Sigmoid colon (tissue), 7 donors: ENCODE data around the gene PPARA. TPM values are rescaled to one million over a fixed set of nuclear protein-coding genes. Genes with fewer than 3 reads are reported as not detected.

Experiments used
- DNase-seq: peaks from one replicate; pipeline ENCODE4 v3.0.0-alpha.2; 2019
- H3K27ac ChIP-seq, 4 donors: fragments of 200-600 bp; sonication (generic); one replicate each; pipeline ENCODE4 v1.5.1; 2016 to 2019; ENCODE audit warnings: mild to moderate bottlenecking in 1 of 4
- H3K27me3 ChIP-seq, 3 donors: fragments of 200-600 bp; sonication (generic); one replicate each; pipeline ENCODE4 v1.5.1; 2019; ENCODE audit warnings: mild to moderate bottlenecking in 1 of 3
- H3K36me3 ChIP-seq, 4 donors: fragments of 200-600 bp; sonication (generic); one replicate each; pipeline ENCODE4 v1.5.1; 2016 to 2019
- H3K4me1 ChIP-seq, 4 donors: fragments of 200-600 bp; sonication (generic); one replicate each; pipeline ENCODE4 v1.5.1; 2017 to 2019
- H3K4me3 ChIP-seq, 4 donors: fragments of 200-600 bp; sonication (generic); one replicate each; pipeline ENCODE4 v1.5.1; 2017 to 2019; ENCODE audit warnings: mild to moderate bottlenecking in 2 of 4, moderate library complexity in 1 of 4
- H3K9me3 ChIP-seq, 4 donors: fragments of 200-600 bp in 3 of 4; sonication (generic) in 3 of 4; one replicate each; pipeline versions ENCODE4 v1.5.1 to v1.6.1; 2013 to 2019
- EP300 ChIP-seq, 4 donors: sonication (generic); formaldehyde crosslinking; IDR thresholded peaks; one replicate each; pipeline ENCODE4 v1.6.1; 2017; ENCODE audit warnings: antibody characterized with exemption in 4 of 4
- POLR2A ChIP-seq, 2 donors: fragments of 450-650 bp; IDR thresholded peaks; one replicate each; pipeline ENCODE4 v1.6.1; 2016; ENCODE audit warnings: antibody characterized with exemption in 2 of 2, mild to moderate bottlenecking in 2 of 2, moderate library complexity in 2 of 2
- POLR2AphosphoS5 ChIP-seq, 4 donors: sonication (generic); formaldehyde crosslinking; IDR thresholded peaks; one replicate each; pipeline ENCODE4 v1.6.1; 2017; ENCODE audit warnings: antibody characterized with exemption in 4 of 4
- WGBS, 2 donors: extraction: QIAGEN DNeasy Blood & Tissue Kit; methylation state at CpG; one replicate each; pipeline ENCODE4 v1.1.7; 2013; 5-methylcytosine and 5-hydroxymethylcytosine counted together
- intact Hi-C: fragments of 100-400 bp; cut with DNase I; formaldehyde crosslinking; loops from one replicate; pipeline ENCODE4 v1.15.1; 2023
- polyA plus RNA-seq, 3 donors: library from polyadenylated mRNA; stranded (reverse); fragments of 200-250 nt; gene quantifications; one replicate each; pipeline ENCODE4 v1.2.3, GENCODE V29; 2013
- total RNA-seq, 4 donors: library from RNA; depleted of rRNA; stranded (reverse); fragments of >200 nt; gene quantifications; one replicate each; pipeline ENCODE4 v1.1.0, GENCODE V29; 2016
- TF ChIP-seq, protein P1 (sequence below), 4 experiments: fragments of 450-650 bp in 3 of 4; fragments of 200-600 bp in 1 of 4; IDR thresholded peaks; one replicate each; pipeline ENCODE4 v1.5.1; 2016 to 2019; ENCODE audit warnings: antibody characterized with exemption in 4 of 4, mild to moderate bottlenecking in 3 of 4, moderate library complexity in 2 of 4
- donor health status: healthy with polysubstance abuse.
- donor health status: Bipolar disorder and iron deficiency.
- donor health status: healthy.

PPARA gene
- total and polyA plus RNA-seq, 7 donors = 7.8 to 22.7 (median 20.1) TPM

DNA sequence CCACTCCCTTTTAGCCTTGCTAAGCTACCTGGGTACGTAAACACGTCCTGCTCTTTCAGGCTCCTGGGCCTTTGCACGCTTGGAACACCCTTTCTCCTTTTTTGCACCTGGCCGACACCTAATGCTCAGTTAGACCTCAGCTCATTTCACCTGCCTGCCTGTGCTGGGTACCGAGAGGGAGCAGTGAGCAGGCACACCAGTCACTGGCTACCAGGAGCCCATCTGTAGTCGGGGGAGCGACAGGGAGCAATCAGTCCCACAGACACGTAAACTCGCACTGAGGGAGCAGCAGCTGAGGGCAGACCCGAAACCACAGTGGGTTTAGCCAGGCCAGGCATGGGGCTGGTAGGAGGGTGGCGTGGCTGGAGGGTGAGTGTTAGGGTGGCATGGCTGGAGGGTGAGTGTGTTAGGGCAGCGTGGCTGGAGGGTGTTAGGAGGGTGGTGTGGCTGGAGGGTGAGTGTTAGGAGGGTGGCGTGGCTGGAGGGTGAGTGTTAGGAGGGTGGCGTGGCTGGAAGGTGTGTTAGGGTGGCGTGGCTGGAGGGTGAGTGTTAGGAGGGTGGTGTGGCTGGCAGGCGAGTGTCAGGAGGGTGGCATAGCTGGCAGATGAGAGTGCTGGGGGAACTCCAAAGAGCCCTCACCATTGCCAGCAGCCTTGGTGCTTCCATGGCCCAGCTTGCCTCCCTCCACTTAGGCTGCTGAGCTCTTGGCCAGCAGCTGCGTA is 140.0 kb downstream of the PPARA start:
- WGBS, 2 donors = 95% methylated on average over 17 of the region's 17 CpGs
- Histone ChIP-seq H3K4me1 (no peaks in the 10 kb centered on the region), H3K27ac (no peak overlapping the region), H3K9me3 (peaks cover 0 to 3% (median 0%) of the 10 kb centered on the region in 4 donors), H3K4me3 (no peak overlapping the region), H3K27me3 (no peaks in the 10 kb centered on the region), H3K36me3 (peaks cover 10 to 76% (median 29%) of the 10 kb centered on the region in 4 donors)
- TF ChIP-seq EP300 (IDR thresholded peaks at IDR 0.05) (no peak), POLR2A (IDR thresholded peaks at IDR 0.05) (no peak), POLR2AphosphoS5 (IDR thresholded peaks at IDR 0.05) (no peak)
- TF ChIP-seq, protein P1, sequence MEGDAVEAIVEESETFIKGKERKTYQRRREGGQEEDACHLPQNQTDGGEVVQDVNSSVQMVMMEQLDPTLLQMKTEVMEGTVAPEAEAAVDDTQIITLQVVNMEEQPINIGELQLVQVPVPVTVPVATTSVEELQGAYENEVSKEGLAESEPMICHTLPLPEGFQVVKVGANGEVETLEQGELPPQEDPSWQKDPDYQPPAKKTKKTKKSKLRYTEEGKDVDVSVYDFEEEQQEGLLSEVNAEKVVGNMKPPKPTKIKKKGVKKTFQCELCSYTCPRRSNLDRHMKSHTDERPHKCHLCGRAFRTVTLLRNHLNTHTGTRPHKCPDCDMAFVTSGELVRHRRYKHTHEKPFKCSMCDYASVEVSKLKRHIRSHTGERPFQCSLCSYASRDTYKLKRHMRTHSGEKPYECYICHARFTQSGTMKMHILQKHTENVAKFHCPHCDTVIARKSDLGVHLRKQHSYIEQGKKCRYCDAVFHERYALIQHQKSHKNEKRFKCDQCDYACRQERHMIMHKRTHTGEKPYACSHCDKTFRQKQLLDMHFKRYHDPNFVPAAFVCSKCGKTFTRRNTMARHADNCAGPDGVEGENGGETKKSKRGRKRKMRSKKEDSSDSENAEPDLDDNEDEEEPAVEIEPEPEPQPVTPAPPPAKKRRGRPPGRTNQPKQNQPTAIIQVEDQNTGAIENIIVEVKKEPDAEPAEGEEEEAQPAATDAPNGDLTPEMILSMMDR (IDR thresholded peaks at IDR 0.05) = no peak
- intact Hi-C loops = no loop called here
- DNase-seq = no peak

DNA sequence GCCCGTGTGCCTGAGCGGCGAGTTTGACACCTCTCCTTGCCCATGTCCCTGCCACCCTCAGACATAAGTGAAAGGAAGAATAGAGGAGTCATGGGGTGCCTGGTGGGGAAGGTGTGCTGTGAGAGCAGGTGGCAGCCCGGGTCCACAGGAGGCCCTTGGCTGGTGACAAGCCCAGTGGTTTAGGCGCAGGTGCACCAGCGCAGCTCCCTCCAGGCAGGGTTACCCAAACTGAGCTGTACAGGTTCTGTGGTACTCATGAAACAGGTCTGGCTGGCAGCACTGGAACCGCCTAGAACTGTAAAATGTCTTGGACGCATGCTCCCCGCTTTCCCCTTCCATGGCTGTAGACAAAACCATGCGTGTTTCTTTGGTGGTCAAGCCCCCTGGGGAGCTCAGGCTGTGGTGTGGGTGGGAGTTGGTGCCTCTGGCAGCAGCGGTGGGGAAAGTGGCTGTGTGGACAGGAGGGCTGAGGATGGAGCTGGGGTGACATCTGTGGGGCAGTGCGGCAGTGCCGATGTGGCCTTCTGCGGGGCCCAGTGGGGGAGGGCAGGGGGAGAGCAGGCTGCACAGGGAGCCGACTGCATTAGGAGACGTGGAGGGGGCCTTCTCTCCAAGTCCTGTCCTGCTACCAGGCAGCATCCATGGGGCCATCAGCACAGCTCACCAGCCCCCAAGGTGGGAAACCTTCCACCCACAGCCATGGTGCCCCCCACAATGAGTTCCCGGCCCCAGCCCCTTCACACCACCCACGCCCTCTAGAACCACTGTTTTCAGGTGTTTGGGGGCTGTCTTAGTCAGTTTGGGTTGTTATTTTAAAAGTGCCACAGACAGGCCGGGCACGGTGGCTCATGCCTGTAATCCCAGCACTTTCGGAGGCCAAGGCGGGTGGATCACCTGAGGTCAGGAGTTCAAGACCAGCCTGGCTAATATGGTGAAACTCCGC is 140.8 kb downstream of the PPARA start:
- H3K4me3 ChIP-seq = no peak overlapping the region
- DNase-seq = no peak
- intact Hi-C loops = no loop called here
- no peak overlapping the region for H3K27ac ChIP-seq
- TF ChIP-seq, protein P1 (IDR thresholded peaks at IDR 0.05) = no peak
- TF ChIP-seq POLR2AphosphoS5 (IDR thresholded peaks at IDR 0.05) (no peak), EP300 (IDR thresholded peaks at IDR 0.05) (no peak), POLR2A (IDR thresholded peaks at IDR 0.05) (no peak)
- H3K27me3 ChIP-seq = no peaks in the 10 kb centered on the region
- peaks cover 10 to 68% (median 25%) of the 10 kb centered on the region in 4 donors for H3K36me3 ChIP-seq
- peaks cover 0 to 3% (median 0%) of the 10 kb centered on the region in 4 donors for H3K9me3 ChIP-seq
- peaks cover 0 to 8% (median 7%) of the 10 kb centered on the region in 4 donors for H3K4me1 ChIP-seq
- 96% methylated on average over 23 of the region's 23 CpGs for WGBS, 2 donors

DNA sequence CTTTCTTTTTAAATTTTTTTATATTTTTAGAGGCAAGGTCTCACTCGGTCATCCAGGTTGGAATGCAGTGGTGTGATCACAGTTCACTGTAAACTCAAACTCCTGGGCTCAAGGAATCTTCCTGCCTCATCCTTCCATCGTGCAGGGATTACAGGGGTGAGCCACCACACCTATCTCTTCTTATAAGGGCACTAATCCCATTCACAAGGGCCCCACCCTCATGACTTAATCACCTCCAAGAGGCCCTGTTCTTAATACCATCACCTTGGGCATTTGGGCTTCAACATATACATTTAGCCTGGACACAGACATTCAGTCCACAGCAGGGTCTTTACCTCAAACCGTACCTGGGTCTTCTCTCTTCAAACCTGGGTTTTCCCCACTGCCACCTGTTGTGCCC is 141.8 kb downstream of the PPARA start:
- H3K27me3 ChIP-seq = no peaks in the 10 kb centered on the region
- WGBS, 2 donors = 94% methylated on average over 3 of the region's 3 CpGs
- TF ChIP-seq, protein P1 (IDR thresholded peaks at IDR 0.05) = no peak
- no peak for TF ChIP-seq EP300 (IDR thresholded peaks at IDR 0.05)
- no peak for TF ChIP-seq POLR2A (IDR thresholded peaks at IDR 0.05)
- TF ChIP-seq POLR2AphosphoS5 (IDR thresholded peaks at IDR 0.05) = no peak
- no peak for DNase-seq
- peaks cover 10 to 57% (median 22%) of the 10 kb centered on the region in 4 donors for H3K36me3 ChIP-seq
- no peak overlapping the region for H3K27ac ChIP-seq
- peaks cover 0 to 16% (median 12%) of the 10 kb centered on the region in 4 donors for H3K4me1 ChIP-seq
- intact Hi-C loops = no loop called here
- H3K9me3 ChIP-seq = peaks cover 0 to 3% (median 0%) of the 10 kb centered on the region in 4 donors
- H3K4me3 ChIP-seq = no peak overlapping the region

DNA sequence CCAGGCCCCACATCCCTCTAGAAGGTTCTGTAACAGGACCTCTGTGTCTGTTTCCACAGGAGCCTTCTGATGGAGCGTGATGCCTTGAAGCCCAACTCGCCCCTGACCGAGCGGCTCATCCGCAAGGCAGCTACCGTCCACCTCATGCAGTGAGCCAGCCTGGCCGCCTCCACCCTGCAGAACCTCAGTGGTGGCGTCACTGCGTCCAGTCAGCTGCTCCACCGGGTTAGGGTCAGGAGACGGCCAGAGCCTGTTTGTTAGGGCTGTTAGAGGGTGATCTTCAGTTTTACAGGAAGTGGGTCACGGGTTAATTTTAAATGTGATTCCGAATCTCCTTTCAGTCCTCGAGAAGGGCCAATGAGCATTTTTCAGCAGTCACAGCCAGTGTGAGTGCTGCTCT is 142.4 kb downstream of the PPARA start:
- TF ChIP-seq POLR2AphosphoS5 (IDR thresholded peaks at IDR 0.05) = no peak
- no peak for TF ChIP-seq POLR2A (IDR thresholded peaks at IDR 0.05)
- TF ChIP-seq EP300 (IDR thresholded peaks at IDR 0.05) = no peak
- TF ChIP-seq, protein P1 (IDR thresholded peaks at IDR 0.05) = no peak
- 91% methylated on average over 14 of the region's 14 CpGs for WGBS, 2 donors
- DNase-seq = no peak
- H3K27me3 ChIP-seq = no peaks in the 10 kb centered on the region
- H3K36me3 ChIP-seq = peaks cover 10 to 55% (median 19%) of the 10 kb centered on the region in 4 donors
- peak overlapping the region in 1 of 4 donors; percentile 32 for H3K27ac ChIP-seq
- intact Hi-C loops = no loop called here
- peaks cover 0 to 3% (median 0%) of the 10 kb centered on the region in 4 donors for H3K9me3 ChIP-seq
- H3K4me1 ChIP-seq = peaks cover 0 to 19% (median 16%) of the 10 kb centered on the region in 4 donors
- no peak overlapping the region for H3K4me3 ChIP-seq

Other genes starting within 250 kb of the PPARA start
- not detected for gene WNT7B, start 173.4 kb upstream of the PPARA start, total RNA-seq
- not detected for gene WNT7B, start 173.4 kb upstream of the PPARA start, polyA plus RNA-seq
- 10 to 100 TPM; 15.8 to 18.9 (median 17.5) TPM for gene CDPF1, start 99.8 kb downstream of the PPARA start, total RNA-seq
- gene CDPF1, start 99.8 kb downstream of the PPARA start, polyA plus RNA-seq = 10 to 100 TPM in 1 of 3 donors, 1 to 10 TPM in 2; 7.9 to 11.2 (median 9.0) TPM
- under 1 TPM in 2 of 4 donors, not detected in 2; 0.14 to 0.36 TPM for gene PKDREJ, start 112.8 kb downstream of the PPARA start, total RNA-seq
- under 1 TPM in 2 of 3 donors, not detected in 1; under 0.01 to 0.35 TPM for gene PKDREJ, start 112.8 kb downstream of the PPARA start, polyA plus RNA-seq
- 10 to 100 TPM; 34.6 to 56.0 (median 40.0) TPM for gene TTC38, start 117.5 kb downstream of the PPARA start, total RNA-seq
- gene TTC38, start 117.5 kb downstream of the PPARA start, polyA plus RNA-seq = 100 to 1,000 TPM in 1 of 3 donors, 10 to 100 TPM in 2; 65.5 to 105 (median 85.3) TPM
- under 1 TPM in 3 of 4 donors, not detected in 1; 0.27 to 0.36 (median 0.28) TPM for gene GTSE1, start 146.3 kb downstream of the PPARA start, total RNA-seq
- gene GTSE1, start 146.3 kb downstream of the PPARA start, polyA plus RNA-seq = 10 to 100 TPM in 1 of 3 donors, 1 to 10 TPM in 2; 1.6 to 14.3 (median 1.8) TPM
- 10 to 100 TPM; 20.7 to 30.2 (median 23.3) TPM for gene TRMU, start 185.2 kb downstream of the PPARA start, total RNA-seq
- gene TRMU, start 185.2 kb downstream of the PPARA start, polyA plus RNA-seq = 10 to 100 TPM; 12.5 to 38.7 (median 13.8) TPM